ENCODE results near the gene DGCR2. TPM values are rescaled to one million over a fixed set of nuclear protein-coding genes. Genes with fewer than 3 reads are reported as not detected.
"Not testable (repeated sequence)": the region's sequence is repeated elsewhere in the genome, so short reads cannot be mapped to it uniquely, and the experiment has no call there.

DGCR2 gene
- total RNA-seq, 1 experiment from 2014 or later = 18.6 TPM

DNA sequence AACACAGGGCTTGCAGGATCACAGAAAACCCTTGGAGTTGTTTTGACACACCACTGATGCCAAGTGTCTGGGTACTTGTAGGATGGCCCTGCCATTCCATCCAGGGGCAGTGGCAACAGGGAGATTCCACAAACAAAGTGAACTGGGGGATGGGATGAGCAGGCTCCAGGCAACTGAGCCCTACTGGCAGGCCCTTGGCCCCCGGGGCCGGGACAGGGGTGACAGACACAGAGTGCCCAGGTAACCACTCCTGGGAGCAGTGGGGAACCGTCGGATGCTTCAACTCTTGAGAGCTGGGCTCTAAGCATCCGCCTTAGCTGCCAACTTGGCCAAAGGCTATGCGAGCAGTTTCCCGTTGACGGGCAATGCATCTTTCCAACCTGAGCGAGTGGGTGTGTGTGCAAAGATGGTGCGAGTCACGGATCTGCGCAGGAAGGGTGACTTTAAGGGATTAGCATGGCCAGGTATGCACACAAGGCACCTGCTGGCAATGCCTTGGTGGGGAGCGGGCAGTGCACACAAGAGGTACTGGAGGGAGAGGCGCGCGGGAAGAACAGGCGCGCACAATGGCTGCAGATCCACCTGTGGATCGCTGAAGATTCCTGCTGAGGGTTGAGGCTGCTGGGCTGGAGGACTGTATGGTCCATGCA lies 103.1 kb downstream of the DGCR2 start:
- H3K9me2 ChIP-seq (replicated peaks; ENCODE audit: insufficient read depth, low read length) = no peaks in the 10 kb centered on the region
- H3K9ac ChIP-seq (ENCODE audit: low read length) = no peak overlapping the region
- H3K27me3 ChIP-seq (ENCODE audit: low read length) = no peaks in the 10 kb centered on the region
- DNase-seq = no peak
- no peaks in the 10 kb centered on the region for H3K4me1 ChIP-seq (ENCODE audit: low read length)
- H3K4me2 ChIP-seq (ENCODE audit: low read depth, low read length, poor library complexity, severe bottlenecking) = no peak overlapping the region
- H3K9me3 ChIP-seq (ENCODE audit: low read length) = no peaks in the 10 kb centered on the region
- H3K79me2 ChIP-seq (ENCODE audit: low read length) = no peaks in the 10 kb centered on the region
- no peak overlapping the region for H3K27ac ChIP-seq (ENCODE audit: low read length)
- H2AFZ ChIP-seq (ENCODE audit: low read length) = no peak overlapping the region
- H4K20me1 ChIP-seq (ENCODE audit: insufficient read depth, low read depth, low read length) = no peaks in the 10 kb centered on the region
- no peaks in the 10 kb centered on the region for H3K36me3 ChIP-seq (ENCODE audit: insufficient read depth, low read length)
- no peak overlapping the region for H3K4me3 ChIP-seq (ENCODE audit: low read length)

DNA sequence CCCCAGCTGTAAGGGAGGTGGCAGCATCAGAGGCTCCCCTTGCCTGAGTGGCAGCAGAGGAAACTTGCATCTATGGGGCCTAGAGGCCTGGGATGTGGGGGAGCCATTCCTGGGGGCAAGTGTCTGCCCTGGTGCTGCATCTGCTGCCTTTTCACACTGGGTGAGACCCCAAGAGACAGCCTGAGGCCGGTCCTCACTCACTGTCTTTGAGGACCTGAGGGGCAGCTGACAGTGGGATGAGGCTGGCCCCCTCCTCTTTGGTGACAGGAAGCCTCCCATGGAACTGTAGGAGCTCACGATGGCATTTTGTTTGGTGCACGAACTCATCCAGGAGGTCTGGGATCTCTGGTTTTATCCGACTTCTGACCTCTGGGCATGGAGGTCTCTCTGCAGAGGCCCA lies 104.0 kb downstream of the DGCR2 start:
- Histone ChIP-seq H4K20me1 (ENCODE audit: insufficient read depth, low read depth, low read length) (no peaks in the 10 kb centered on the region), H3K36me3 (ENCODE audit: insufficient read depth, low read length) (no peaks in the 10 kb centered on the region), H3K9ac (ENCODE audit: low read length) (no peak overlapping the region), H3K4me3 (ENCODE audit: low read length) (no peak overlapping the region), H2AFZ (ENCODE audit: low read length) (no peak overlapping the region), H3K27me3 (ENCODE audit: low read length) (no peaks in the 10 kb centered on the region), H3K27ac (ENCODE audit: low read length) (no peak overlapping the region), H3K9me3 (ENCODE audit: low read length) (no peaks in the 10 kb centered on the region), H3K9me2 (replicated peaks; ENCODE audit: insufficient read depth, low read length) (no peaks in the 10 kb centered on the region), H3K4me2 (ENCODE audit: low read depth, low read length, poor library complexity, severe bottlenecking) (no peak overlapping the region), H3K4me1 (ENCODE audit: low read length) (no peaks in the 10 kb centered on the region), H3K79me2 (ENCODE audit: low read length) (no peaks in the 10 kb centered on the region)
- no peak for DNase-seq

DNA sequence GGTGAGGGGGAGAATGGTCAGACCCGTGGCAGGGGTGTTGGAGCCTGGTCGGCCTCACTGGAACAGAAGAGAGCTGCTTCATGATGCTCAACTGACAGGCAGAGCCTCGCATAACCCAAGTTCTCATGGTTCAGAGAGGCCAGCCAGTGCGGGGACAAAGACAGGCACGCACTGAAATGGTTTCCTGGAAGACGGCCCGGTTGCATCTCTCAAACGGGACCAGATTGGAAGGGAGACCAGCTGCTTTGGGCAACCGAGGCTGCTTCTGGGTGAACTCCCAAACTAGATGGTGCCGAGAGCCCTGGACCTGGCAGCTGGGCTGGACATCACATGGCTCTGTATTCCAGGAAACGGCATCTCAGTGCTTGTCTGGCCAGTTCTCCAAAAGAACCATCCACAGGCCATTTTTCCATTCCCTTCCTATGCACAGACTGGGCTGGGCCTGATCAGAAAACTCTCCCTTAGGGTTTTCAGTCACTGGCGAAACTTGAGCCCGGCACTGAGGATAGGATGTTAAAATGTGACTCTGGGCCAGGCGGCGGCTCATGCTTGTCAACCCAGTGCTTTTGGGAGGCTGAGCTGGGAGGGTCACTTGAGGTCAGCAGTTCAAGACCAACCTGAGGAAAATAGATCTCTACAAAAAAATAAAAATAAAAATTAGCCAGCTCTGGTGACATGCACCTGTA lies 106.0 kb downstream of the DGCR2 start:
- no peak overlapping the region for H3K4me2 ChIP-seq (ENCODE audit: low read depth, low read length, poor library complexity, severe bottlenecking)
- H3K79me2 ChIP-seq (ENCODE audit: low read length) = no peaks in the 10 kb centered on the region
- no peaks in the 10 kb centered on the region for H4K20me1 ChIP-seq (ENCODE audit: insufficient read depth, low read depth, low read length)
- no peak for DNase-seq
- no peak overlapping the region for H3K9ac ChIP-seq (ENCODE audit: low read length)
- no peak overlapping the region for H3K4me3 ChIP-seq (ENCODE audit: low read length)
- no peaks in the 10 kb centered on the region for H3K9me2 ChIP-seq (replicated peaks; ENCODE audit: insufficient read depth, low read length)
- H3K27me3 ChIP-seq (ENCODE audit: low read length) = no peaks in the 10 kb centered on the region
- H3K36me3 ChIP-seq (ENCODE audit: insufficient read depth, low read length) = no peaks in the 10 kb centered on the region
- H3K4me1 ChIP-seq (ENCODE audit: low read length) = no peaks in the 10 kb centered on the region
- H2AFZ ChIP-seq (ENCODE audit: low read length) = no peak overlapping the region
- H3K9me3 ChIP-seq (ENCODE audit: low read length) = no peaks in the 10 kb centered on the region
- H3K27ac ChIP-seq (ENCODE audit: low read length) = no peak overlapping the region

DNA sequence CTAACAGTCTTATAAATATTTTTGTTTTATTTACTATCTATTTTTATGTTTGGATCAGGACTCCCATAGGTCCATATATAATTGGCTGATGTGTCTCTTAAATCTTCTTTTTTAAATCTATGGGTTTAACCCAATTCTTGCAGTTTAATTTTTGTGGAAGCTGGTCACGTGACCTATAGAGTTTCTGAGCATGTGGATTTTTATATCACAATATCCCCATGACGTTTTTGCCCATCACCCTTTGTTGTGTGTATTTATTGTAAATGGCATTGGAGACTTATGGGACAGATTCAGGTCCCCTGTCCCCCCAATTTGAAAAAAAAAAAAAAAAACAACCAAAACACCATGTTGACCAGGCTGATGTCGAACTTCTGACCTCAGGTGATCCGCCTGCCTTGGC lies 107.3 kb downstream of the DGCR2 start:
- no peak for DNase-seq
- H4K20me1 ChIP-seq (ENCODE audit: insufficient read depth, low read depth, low read length) = no peaks in the 10 kb centered on the region
- H3K4me3 ChIP-seq (ENCODE audit: low read length) = no peak overlapping the region
- H3K79me2 ChIP-seq (ENCODE audit: low read length) = no peaks in the 10 kb centered on the region
- no peaks in the 10 kb centered on the region for H3K27me3 ChIP-seq (ENCODE audit: low read length)
- no peak overlapping the region for H3K4me2 ChIP-seq (ENCODE audit: low read depth, low read length, poor library complexity, severe bottlenecking)
- no peak overlapping the region for H3K9ac ChIP-seq (ENCODE audit: low read length)
- no peaks in the 10 kb centered on the region for H3K9me2 ChIP-seq (replicated peaks; ENCODE audit: insufficient read depth, low read length)
- no peaks in the 10 kb centered on the region for H3K9me3 ChIP-seq (ENCODE audit: low read length)
- H3K4me1 ChIP-seq (ENCODE audit: low read length) = no peaks in the 10 kb centered on the region
- no peak overlapping the region for H3K27ac ChIP-seq (ENCODE audit: low read length)
- H2AFZ ChIP-seq (ENCODE audit: low read length) = no peak overlapping the region
- no peaks in the 10 kb centered on the region for H3K36me3 ChIP-seq (ENCODE audit: insufficient read depth, low read length)

DNA sequence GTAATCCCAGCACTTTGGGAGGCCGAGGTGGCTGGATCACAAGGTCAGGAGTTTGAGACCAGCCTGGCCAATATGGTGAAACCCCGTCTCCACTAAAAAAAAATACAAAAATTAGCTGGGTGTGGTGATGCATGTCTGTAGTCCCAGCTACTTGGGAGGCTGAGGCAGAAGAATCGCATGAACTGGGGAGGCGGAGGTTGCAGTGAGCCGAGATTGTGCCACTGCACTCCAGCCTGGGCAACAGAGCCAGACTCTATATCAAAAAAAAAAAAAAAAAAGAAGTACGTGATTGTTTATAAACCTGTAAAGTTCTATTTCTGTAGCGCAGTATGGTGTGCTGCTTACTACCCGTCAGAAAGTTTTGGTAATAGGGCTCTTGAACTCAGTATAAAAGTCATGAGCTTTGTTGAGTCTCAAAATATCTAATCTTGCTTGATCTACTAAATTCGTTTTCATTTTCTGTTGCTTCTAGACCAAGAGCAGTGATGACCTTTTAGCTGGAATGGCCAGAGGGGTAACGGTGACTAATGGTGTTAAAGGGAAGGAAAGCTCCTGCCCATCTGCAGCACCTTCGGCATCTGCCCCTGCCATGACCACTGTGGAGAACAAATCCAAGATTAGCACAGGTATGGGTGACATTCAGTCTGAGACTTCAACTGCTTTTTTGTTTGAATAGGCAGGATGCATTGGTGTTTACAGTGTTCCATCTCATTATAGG lies 108.2 kb downstream of the DGCR2 start:
- H3K9me2 ChIP-seq (replicated peaks; ENCODE audit: insufficient read depth, low read length); H2AFZ ChIP-seq (ENCODE audit: low read length); H3K27ac ChIP-seq (ENCODE audit: low read length); H3K79me2 ChIP-seq (ENCODE audit: low read length); H3K36me3 ChIP-seq (ENCODE audit: insufficient read depth, low read length); H3K9ac ChIP-seq (ENCODE audit: low read length); H3K4me2 ChIP-seq (ENCODE audit: low read depth, low read length, poor library complexity, severe bottlenecking); DNase-seq; H3K4me1 ChIP-seq (ENCODE audit: low read length); H3K9me3 ChIP-seq (ENCODE audit: low read length); H3K27me3 ChIP-seq (ENCODE audit: low read length); H4K20me1 ChIP-seq (ENCODE audit: insufficient read depth, low read depth, low read length); H3K4me3 ChIP-seq (ENCODE audit: low read length): not testable (repeated sequence)

DNA sequence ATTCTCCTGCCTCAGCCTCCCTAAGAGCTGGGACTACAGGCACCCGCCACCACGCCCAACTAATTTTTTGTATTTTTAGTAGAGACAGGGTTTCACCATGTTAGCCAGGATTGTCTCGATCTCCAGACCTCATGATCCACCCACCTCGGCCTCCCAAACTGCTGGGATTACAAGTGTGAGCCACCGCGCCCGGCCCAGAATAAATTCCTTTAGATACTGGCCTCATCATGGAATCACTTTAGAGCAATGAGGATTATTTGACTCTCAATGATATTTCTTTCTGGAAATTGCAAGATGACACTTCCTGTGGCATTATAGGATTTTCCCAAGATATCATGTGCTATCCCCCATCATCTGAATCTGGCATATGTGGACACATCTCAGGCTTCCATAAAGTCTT lies 108.8 kb downstream of the DGCR2 start:
- not testable (repeated sequence) for H3K36me3 ChIP-seq (ENCODE audit: insufficient read depth, low read length); H3K79me2 ChIP-seq (ENCODE audit: low read length); H3K27me3 ChIP-seq (ENCODE audit: low read length); H3K4me1 ChIP-seq (ENCODE audit: low read length); DNase-seq; H3K27ac ChIP-seq (ENCODE audit: low read length); H3K4me2 ChIP-seq (ENCODE audit: low read depth, low read length, poor library complexity, severe bottlenecking); H3K4me3 ChIP-seq (ENCODE audit: low read length); H2AFZ ChIP-seq (ENCODE audit: low read length); H4K20me1 ChIP-seq (ENCODE audit: insufficient read depth, low read depth, low read length); H3K9me3 ChIP-seq (ENCODE audit: low read length); H3K9me2 ChIP-seq (replicated peaks; ENCODE audit: insufficient read depth, low read length); H3K9ac ChIP-seq (ENCODE audit: low read length)

DNA sequence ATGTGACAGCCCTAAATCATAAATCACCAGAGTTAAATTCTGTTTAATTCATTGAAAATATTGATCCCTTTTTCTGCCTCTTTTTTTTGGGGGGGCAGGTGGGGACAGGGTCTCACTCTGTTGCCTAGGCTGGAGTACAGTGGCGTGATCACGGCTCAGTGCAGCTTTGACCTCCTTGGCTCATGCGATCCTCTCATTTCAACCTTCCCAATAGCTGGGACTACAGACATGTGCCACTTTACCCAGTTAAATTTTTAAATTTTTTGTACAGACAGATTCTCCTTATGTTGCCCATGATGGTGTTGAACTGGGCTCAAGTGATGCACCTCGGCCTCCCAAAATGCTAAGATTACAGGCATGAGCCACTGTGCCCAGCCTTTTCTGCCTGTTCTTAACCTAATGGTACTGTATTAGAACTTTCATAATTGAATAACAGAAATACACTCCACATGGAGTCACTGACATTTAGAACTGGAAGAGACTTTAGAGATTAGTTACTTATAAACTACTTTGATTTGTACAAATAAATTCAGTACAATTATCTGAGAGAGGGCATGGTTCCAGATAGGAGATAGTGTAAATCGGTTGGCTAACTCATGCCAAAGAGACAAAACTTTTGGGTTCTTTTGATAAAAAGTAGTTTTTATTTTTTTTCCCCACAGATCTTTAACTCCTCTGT lies 109.8 kb downstream of the DGCR2 start:
- Histone ChIP-seq H3K4me1 (ENCODE audit: low read length) (no peaks in the 10 kb centered on the region), H3K9me2 (replicated peaks; ENCODE audit: insufficient read depth, low read length) (no peaks in the 10 kb centered on the region), H3K27me3 (ENCODE audit: low read length) (no peaks in the 10 kb centered on the region), H3K9me3 (ENCODE audit: low read length) (no peaks in the 10 kb centered on the region), H4K20me1 (ENCODE audit: insufficient read depth, low read depth, low read length) (no peaks in the 10 kb centered on the region), H2AFZ (ENCODE audit: low read length) (no peak overlapping the region), H3K79me2 (ENCODE audit: low read length) (no peaks in the 10 kb centered on the region), H3K4me3 (ENCODE audit: low read length) (no peak overlapping the region), H3K9ac (ENCODE audit: low read length) (no peak overlapping the region), H3K4me2 (ENCODE audit: low read depth, low read length, poor library complexity, severe bottlenecking) (no peak overlapping the region), H3K36me3 (ENCODE audit: insufficient read depth, low read length) (no peaks in the 10 kb centered on the region), H3K27ac (ENCODE audit: low read length) (no peak overlapping the region)
- DNase-seq = no peak

DNA sequence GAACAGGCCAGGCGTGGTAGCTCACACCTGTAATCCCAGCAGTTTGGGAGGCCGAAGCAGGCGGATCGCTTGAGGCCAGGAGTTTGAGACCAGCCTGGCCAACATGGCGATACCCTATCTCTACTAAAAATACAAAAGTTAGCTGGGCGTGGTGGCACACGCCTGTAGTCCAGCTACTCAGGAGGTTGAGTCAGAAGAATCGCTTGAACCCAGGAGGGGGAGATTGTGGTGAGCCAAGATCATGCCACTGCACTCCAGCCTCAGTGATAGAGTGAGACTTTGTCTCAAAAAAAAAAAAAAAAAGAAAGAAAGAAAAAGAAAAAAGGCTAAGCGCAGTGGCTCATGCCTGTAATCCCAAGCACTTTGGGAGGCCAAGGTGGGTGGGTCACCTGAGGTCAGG lies 110.6 kb downstream of the DGCR2 start:
- H3K9me2 ChIP-seq (replicated peaks; ENCODE audit: insufficient read depth, low read length); H4K20me1 ChIP-seq (ENCODE audit: insufficient read depth, low read depth, low read length); H3K4me3 ChIP-seq (ENCODE audit: low read length); H3K27ac ChIP-seq (ENCODE audit: low read length); H3K27me3 ChIP-seq (ENCODE audit: low read length); H3K4me2 ChIP-seq (ENCODE audit: low read depth, low read length, poor library complexity, severe bottlenecking); H2AFZ ChIP-seq (ENCODE audit: low read length); H3K36me3 ChIP-seq (ENCODE audit: insufficient read depth, low read length); H3K79me2 ChIP-seq (ENCODE audit: low read length); DNase-seq; H3K9me3 ChIP-seq (ENCODE audit: low read length); H3K9ac ChIP-seq (ENCODE audit: low read length); H3K4me1 ChIP-seq (ENCODE audit: low read length): not testable (repeated sequence)

Measured in Karpas-422 (cell line).